ENCODE results near the gene TMEM94. TPM values are rescaled to one million over a fixed set of nuclear protein-coding genes. Genes with fewer than 3 reads are reported as not detected.

TMEM94 gene
- total and polyA plus RNA-seq, 2 of the 13 experiments (the other 11 are each of a cell fraction or from before 2014, with no cell fraction given), result 32.6 to 134 TPM

DNA sequence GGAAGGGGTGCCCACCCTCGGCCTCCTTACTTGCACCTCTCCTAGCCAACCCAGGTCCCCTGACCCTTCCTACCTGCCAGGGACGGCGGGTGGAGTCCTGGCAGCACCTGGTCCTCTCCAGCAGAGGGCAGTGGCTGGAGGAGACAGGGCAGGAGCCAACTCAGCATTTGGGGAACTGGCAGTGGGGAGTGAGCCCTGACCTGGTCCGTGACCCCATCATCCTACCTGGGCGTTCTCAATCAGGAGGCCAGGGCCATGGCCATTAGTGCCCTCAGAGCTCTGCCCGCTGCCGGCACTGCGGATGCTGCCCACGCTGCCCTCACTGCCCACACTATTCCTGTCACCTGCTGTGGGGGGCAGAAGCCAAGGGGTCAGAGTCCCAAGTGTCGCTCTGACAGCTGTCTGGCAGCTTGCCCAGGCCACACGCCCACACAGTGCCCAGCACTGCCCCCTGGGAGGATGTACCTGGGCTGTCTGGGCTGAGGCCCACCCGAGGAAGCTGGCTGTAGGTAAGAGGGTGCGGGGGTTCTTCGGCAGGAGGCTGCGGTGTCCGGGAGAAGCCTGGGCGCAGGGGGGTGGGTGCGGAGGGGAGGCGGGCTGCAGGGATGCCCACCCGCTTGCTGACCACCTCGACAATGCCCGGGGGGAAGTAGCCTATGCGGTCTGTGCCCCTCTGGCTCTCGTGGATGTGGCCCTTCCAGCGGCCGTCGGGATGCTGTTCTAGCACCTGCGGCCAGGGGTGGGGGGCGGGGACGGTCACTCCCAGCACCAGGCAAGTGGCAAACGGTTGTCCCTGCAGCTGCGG is 48.1 kb downstream of the TMEM94 start (continued):
- TF ChIP-seq LRRFIP1 (CRISPR knock-in tag; conservative IDR thresholded peaks at IDR 0.05) (no peak), CC2D1A (CRISPR knock-in tag; IDR thresholded peaks at IDR 0.05) (no peak), CEBPB (IDR thresholded peaks at IDR 0.05; ENCODE audit: borderline replicate concordance, low read depth, low read length) (no peak), ZNF839 (CRISPR knock-in tag; IDR thresholded peaks at IDR 0.05; ENCODE audit: borderline replicate concordance) (no peak), BRCA1 (CRISPR knock-in tag; IDR thresholded peaks at IDR 0.05) (no peak), UBTF (CRISPR knock-in tag; IDR thresholded peaks at IDR 0.05) (peak; percentile 21; the same call in 1 of the 2 replicates), MLLT10 (CRISPR knock-in tag; IDR thresholded peaks at IDR 0.05) (no peak), KLF16 (CRISPR knock-in tag; IDR thresholded peaks at IDR 0.05) (0 out of 4 replicates have a peak, but pooled peaks of 1 of the 2 experiments have one; percentile 31), MATR3 (CRISPR knock-in tag; IDR thresholded peaks at IDR 0.05) (no peak), SRF (IDR thresholded peaks at IDR 0.05; ENCODE audit: low read depth, low read length) (no peak), NFIB (CRISPR knock-in tag; IDR thresholded peaks at IDR 0.05; ENCODE audit: borderline replicate concordance) (no peak), ZBTB44 (CRISPR knock-in tag; IDR thresholded peaks at IDR 0.05) (no peak), ZNF230 (CRISPR knock-in tag; IDR thresholded peaks at IDR 0.05) (no peak), FOSL2 (CRISPR knock-in tag; IDR thresholded peaks at IDR 0.05) (peak; percentile 27; the same call in 1 of the 2 replicates), PHF5A (CRISPR knock-in tag; IDR thresholded peaks at IDR 0.05; ENCODE audit: low read depth, unreplicated experiment) (no peak), ZNF331 (CRISPR knock-in tag; IDR thresholded peaks at IDR 0.05) (peak; percentile 3; the same call in 1 of the 2 replicates), NFE2L2 (IDR thresholded peaks at IDR 0.05; ENCODE audit: low read length) (no peak), GLI4 (CRISPR knock-in tag; IDR thresholded peaks at IDR 0.05; ENCODE audit: borderline replicate concordance) (no peak), NCOA1 (CRISPR knock-in tag; IDR thresholded peaks at IDR 0.05) (no peak), ZNF225 (CRISPR knock-in tag; IDR thresholded peaks at IDR 0.05) (no peak), HNRNPH1 (optimal IDR thresholded peaks at IDR 0.05; ENCODE audit: low read depth, low read length) (no peak), EHMT2 (IDR thresholded peaks at IDR 0.05; ENCODE audit: borderline replicate concordance, low read depth, low read length) (no peak)
- TF ChIP-seq, protein P1, sequence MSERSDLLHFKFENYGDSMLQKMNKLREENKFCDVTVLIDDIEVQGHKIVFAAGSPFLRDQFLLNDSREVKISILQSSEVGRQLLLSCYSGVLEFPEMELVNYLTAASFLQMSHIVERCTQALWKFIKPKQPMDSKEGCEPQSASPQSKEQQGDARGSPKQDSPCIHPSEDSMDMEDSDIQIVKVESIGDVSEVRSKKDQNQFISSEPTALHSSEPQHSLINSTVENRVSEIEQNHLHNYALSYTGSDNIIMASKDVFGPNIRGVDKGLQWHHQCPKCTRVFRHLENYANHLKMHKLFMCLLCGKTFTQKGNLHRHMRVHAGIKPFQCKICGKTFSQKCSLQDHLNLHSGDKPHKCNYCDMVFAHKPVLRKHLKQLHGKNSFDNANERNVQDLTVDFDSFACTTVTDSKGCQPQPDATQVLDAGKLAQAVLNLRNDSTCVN (CRISPR knock-in tag; IDR thresholded peaks at IDR 0.05; ENCODE audit: borderline replicate concordance), result no peak

Data from HepG2 (cell line).